GM19023 (cell line): ENCODE results near the gene SP1.
"Not testable (repeated sequence)": the region's sequence is repeated elsewhere in the genome, so short reads cannot be mapped to it uniquely, and the experiment has no call there.

Experiments
- ATAC-seq: cut with Tn5 transposase; IDR thresholded peaks from one replicate; pipeline ENCODE4 v1.9.1; 2021; ENCODE audit warnings: mild to moderate bottlenecking, moderate library complexity; ENCODE audit not compliant: unreplicated experiment

SP1 gene

GRCh38 chr12:53380104-53380793 is at the start of gene SP1:
Gene SP1, plus strand, starts transcription at chr12:53380176. Its CDS starts 116 bp downstream, at chr12:53380292.
- ATAC-seq = peak; percentile 44

- ATAC-seq = no peak
Observed at GRCh38 chr12:53330671-53331070, 49.3 kb upstream of the SP1 start.

GRCh38 chr12:53332339-53332738 is 47.6 kb upstream of the SP1 start:
- ATAC-seq = not testable (repeated sequence)

- ATAC-seq = no peak
Observed at GRCh38 chr12:53332744-53333143, 47.2 kb upstream of the SP1 start.

- no peak for ATAC-seq
Observed at GRCh38 chr12:53333289-53333688, 46.7 kb upstream of the SP1 start.

- no peak for ATAC-seq
Observed at GRCh38 chr12:53333845-53334244, 46.1 kb upstream of the SP1 start.

- ATAC-seq = no peak
Observed at GRCh38 chr12:53334822-53335221, 45.2 kb upstream of the SP1 start.

GRCh38 chr12:53336181-53336681 is 43.7 kb upstream of the SP1 start, which contains the start of gene SP7:
Gene SP7, minus strand, starts transcription at chr12:53336354. Its CDS starts 708 bp downstream, at chr12:53335646.
- ATAC-seq = no peak

GRCh38 chr12:53338017-53338416 is 42.0 kb upstream of the SP1 start:
- no peak for ATAC-seq

- ATAC-seq = no peak
Observed at GRCh38 chr12:53338916-53339315, 41.1 kb upstream of the SP1 start.

GRCh38 chr12:53340398-53340797 is 39.6 kb upstream of the SP1 start:
- no peak for ATAC-seq

- no peak for ATAC-seq
Observed at GRCh38 chr12:53343449-53343848, 36.5 kb upstream of the SP1 start.

- no peak for ATAC-seq
Observed at GRCh38 chr12:53343969-53344368, 36.0 kb upstream of the SP1 start.

GRCh38 chr12:53344487-53344823 is 35.5 kb upstream of the SP1 start:
- no peak for ATAC-seq

- peak; percentile 66 for ATAC-seq
Observed at GRCh38 chr12:53344824-53345485, 35.0 kb upstream of the SP1 start.

GRCh38 chr12:53345486-53346188 is 34.3 kb upstream of the SP1 start:
- ATAC-seq = no peak

GRCh38 chr12:53346491-53346890 is 33.5 kb upstream of the SP1 start:
- no peak for ATAC-seq

GRCh38 chr12:53347905-53348304 is 32.1 kb upstream of the SP1 start:
- no peak for ATAC-seq

- ATAC-seq = peak; percentile 77
Observed at GRCh38 chr12:53352331-53353256, 27.4 kb upstream of the SP1 start.

GRCh38 chr12:53353257-53353655 is 26.7 kb upstream of the SP1 start:
- ATAC-seq = no peak

- ATAC-seq = no peak
Observed at GRCh38 chr12:53355121-53355520, 24.9 kb upstream of the SP1 start.
